Activated CD8-positive, alpha-beta memory T cell treated with anti-CD3 and anti-CD28 coated beads, Interleukin-2, amount 10 ng/mL, durations not matched to agents 7 days and 5 days (primary cell): Measurements from ENCODE around the gene BORCS6. TPM values are rescaled to one million over a fixed set of nuclear protein-coding genes. Genes with fewer than 3 reads are reported as not detected.

Source experiments
- ATAC-seq: fragments of 150-1000 bp; cut with Tn5 transposase; one replicate; pipeline ENCODE4 v1.10.0; 2021; ENCODE audit warnings: moderate library complexity
- CTCF ChIA-PET: fragments of 350-600 bp; sonication (Branson Sonifier 250); formaldehyde crosslinking; loops from one replicate; lab custom pipeline; 2021; ENCODE audit warnings: antibody characterized with exemption; lab: Charles Lee
- DNase-seq: peaks from one replicate; pipeline ENCODE4 v3.0.0-alpha.2; 2020
- H3K27ac Mint-ChIP-seq: one replicate; pipeline ENCODE4 v1.8.0; 2021; ENCODE audit warnings: mild to moderate bottlenecking, mixed read lengths
- H3K27me3 Mint-ChIP-seq: one replicate; pipeline ENCODE4 v1.8.0; 2021; ENCODE audit warnings: mixed read lengths
- H3K36me3 Mint-ChIP-seq: one replicate; pipeline ENCODE4 v1.8.0; 2021; ENCODE audit warnings: mild to moderate bottlenecking, mixed read lengths
- H3K4me1 Mint-ChIP-seq: one replicate; pipeline ENCODE4 v1.8.0; 2021; ENCODE audit warnings: mixed read lengths
- H3K4me3 Mint-ChIP-seq: one replicate; pipeline ENCODE4 v1.8.0; 2021; ENCODE audit warnings: mild to moderate bottlenecking, moderate library complexity, mixed read lengths
- H3K9me3 Mint-ChIP-seq: one replicate; pipeline ENCODE4 v1.8.0; 2022; ENCODE audit warnings: low read depth, mixed read lengths
- total RNA-seq, 2 experiments: library from RNA; stranded (reverse); gene quantifications; one replicate each; pipeline ENCODE4 v1.2.3, GENCODE V29; 2021

BORCS6 gene
- total RNA-seq, 2 experiments from 2014 or later: 14.9 to 16.8 TPM

DNA sequence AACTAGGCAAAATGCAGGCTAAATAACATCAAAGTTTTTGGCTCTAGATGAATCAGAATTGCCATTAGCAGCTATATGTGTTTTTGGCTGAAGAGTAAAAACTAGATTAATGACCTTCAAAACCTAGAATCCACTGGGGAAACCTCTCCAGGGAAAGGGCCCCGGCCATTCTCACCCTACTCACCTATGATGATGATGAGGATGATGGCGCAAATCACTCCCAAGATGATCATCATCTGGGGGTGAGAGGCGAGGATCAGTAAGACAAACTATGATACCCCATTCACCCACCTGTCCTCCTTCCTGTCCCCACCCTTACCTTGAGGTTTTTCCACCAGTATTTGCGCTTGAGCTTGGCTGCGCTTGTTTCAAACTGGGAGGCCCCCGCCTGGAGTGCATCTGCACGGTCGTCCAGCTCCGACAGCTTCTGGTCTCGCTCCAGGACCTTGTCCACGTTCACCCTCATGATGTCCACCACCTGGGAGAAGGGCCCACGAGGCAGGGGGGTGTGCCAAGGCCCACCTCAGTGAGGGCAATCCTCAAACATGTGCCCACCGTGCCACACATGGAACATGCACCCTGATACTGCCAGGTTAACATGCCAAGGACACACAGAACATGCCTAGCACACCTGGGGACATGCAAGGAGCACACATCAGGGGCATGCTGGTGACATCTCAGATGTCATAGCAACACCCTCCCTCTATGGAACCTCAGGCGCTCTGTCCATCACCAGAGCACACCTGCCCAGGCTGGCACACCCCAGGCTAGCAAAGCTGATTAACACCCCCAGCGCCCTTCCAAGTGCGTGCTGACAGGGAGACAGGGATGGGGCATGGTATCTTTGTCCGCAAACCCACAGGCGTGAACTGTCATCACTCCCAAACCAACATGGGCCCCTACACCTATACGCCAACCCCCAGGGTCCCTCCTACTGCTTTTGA lies 28.4 kb downstream of the BORCS6 start:
- H3K4me1 Mint-ChIP-seq: peaks cover 57% of the 10 kb centered on the region
- no peak for DNase-seq
- H3K27ac Mint-ChIP-seq: peak overlapping the region; percentile 91
- H3K36me3 Mint-ChIP-seq: peaks cover 19% of the 10 kb centered on the region
- no peaks in the 10 kb centered on the region for H3K9me3 Mint-ChIP-seq
- no peaks in the 10 kb centered on the region for H3K27me3 Mint-ChIP-seq
- CTCF ChIA-PET: interaction anchor here (0.9 to 7.9 kb wide), 11 partner anchors 11 to 101 kb away, joined by 3 to 92 read pairs (median 4); partner anchors contain the start of genes ALOXE3, AURKB and CTC1
- no peak for ATAC-seq
- H3K4me3 Mint-ChIP-seq: peak overlapping the region; percentile 85

GRCh38 chr17:8160741-8161221 lies 29.2 kb downstream of the BORCS6 start:
- peak overlapping the region; percentile 91 for H3K27ac Mint-ChIP-seq
- DNase-seq (no peak), ATAC-seq (no peak)
- CTCF ChIA-PET: interaction anchor here (0.9 to 7.9 kb wide), 10 partner anchors 12 to 100 kb away, joined by 3 to 92 read pairs (median 4); partner anchors contain the start of genes ALOXE3, AURKB and CTC1
- H3K36me3 Mint-ChIP-seq: peaks cover 19% of the 10 kb centered on the region
- H3K4me3 Mint-ChIP-seq: peak overlapping the region; percentile 85
- no peaks in the 10 kb centered on the region for H3K9me3 Mint-ChIP-seq
- H3K4me1 Mint-ChIP-seq: peaks cover 57% of the 10 kb centered on the region
- H3K27me3 Mint-ChIP-seq: no peaks in the 10 kb centered on the region

GRCh38 chr17:8160224-8160577 lies 29.8 kb downstream of the BORCS6 start:
- H3K36me3 Mint-ChIP-seq: peaks cover 19% of the 10 kb centered on the region
- no peaks in the 10 kb centered on the region for H3K27me3 Mint-ChIP-seq
- H3K4me3 Mint-ChIP-seq: peak overlapping the region; percentile 7
- ATAC-seq (no peak), DNase-seq (no peak)
- H3K27ac Mint-ChIP-seq: peak overlapping the region; percentile 78
- CTCF ChIA-PET: interaction anchor here (1.1 to 7.9 kb wide), 7 partner anchors 9 to 41 kb away, joined by 3 to 92 read pairs (median 5); partner anchors contain the start of gene ALOXE3
- no peaks in the 10 kb centered on the region for H3K9me3 Mint-ChIP-seq
- H3K4me1 Mint-ChIP-seq: peaks cover 56% of the 10 kb centered on the region

DNA sequence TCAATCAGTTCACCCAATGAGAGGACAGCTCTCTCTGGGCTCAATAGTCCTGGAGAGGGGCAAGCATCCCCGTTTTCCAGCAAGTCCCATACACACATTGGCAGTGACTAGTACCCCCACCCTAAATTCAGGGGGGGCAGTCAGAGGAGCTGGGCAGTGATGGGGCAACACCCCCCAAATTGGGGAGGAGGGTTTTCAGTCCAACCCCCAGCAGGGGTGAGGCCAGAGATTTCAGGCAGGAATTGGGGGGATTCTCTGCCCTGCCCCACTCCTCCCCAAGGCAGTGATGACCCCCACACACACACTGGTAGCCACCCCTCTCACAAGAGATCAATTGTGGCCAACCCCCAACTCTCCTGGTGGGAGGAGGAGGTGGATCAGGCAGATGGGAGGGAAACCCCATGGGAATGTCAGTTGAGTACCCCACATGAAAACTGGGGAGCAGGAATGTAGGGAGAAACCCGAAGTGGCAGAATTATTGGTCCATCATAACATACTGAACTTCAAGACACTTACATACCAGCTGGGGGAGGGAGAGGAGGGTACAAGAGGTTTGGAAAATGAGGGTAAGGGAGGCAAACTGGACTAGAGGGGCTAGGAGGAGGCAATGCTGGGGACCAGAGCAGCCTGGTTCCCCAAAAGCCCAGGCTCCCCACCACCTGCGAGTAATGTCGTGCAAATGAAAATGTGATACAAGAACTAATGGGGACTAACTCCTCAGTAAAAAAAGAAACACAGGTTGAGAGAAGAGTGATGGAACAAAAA lies 30.3 kb downstream of the BORCS6 start:
- CTCF ChIA-PET: interaction anchor here (1.1 to 7.9 kb wide), 8 partner anchors 9 to 64 kb away, joined by 3 to 92 read pairs (median 8); partner anchors contain the start of genes ALOXE3 and HES7
- Mint-ChIP-seq H3K9me3 (no peaks in the 10 kb centered on the region), H3K36me3 (peaks cover 19% of the 10 kb centered on the region), H3K4me3 (peak overlapping the region; percentile 7), H3K27ac (peak overlapping the region; percentile 70), H3K4me1 (peaks cover 51% of the 10 kb centered on the region), H3K27me3 (no peaks in the 10 kb centered on the region)
- no peak for ATAC-seq
- no peak for DNase-seq

DNA sequence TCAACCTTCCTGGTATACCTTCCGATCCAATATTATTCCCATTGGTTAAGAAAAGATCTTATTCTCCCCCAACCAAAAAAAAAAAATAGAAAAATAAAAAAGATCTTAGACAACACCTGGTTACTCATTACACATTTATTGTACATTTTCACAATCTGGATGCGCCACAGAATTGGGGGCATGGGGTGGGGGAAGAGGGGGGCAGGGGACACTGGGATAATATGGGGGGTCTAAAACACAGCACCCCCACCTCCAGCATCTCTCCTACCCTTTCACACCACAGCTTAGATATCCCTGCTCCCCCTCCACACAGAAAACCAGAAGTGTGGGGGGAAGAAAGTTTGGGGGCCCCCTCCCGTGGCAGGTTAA lies 31.0 kb downstream of the BORCS6 start:
- H3K9me3 Mint-ChIP-seq: no peaks in the 10 kb centered on the region

DNA sequence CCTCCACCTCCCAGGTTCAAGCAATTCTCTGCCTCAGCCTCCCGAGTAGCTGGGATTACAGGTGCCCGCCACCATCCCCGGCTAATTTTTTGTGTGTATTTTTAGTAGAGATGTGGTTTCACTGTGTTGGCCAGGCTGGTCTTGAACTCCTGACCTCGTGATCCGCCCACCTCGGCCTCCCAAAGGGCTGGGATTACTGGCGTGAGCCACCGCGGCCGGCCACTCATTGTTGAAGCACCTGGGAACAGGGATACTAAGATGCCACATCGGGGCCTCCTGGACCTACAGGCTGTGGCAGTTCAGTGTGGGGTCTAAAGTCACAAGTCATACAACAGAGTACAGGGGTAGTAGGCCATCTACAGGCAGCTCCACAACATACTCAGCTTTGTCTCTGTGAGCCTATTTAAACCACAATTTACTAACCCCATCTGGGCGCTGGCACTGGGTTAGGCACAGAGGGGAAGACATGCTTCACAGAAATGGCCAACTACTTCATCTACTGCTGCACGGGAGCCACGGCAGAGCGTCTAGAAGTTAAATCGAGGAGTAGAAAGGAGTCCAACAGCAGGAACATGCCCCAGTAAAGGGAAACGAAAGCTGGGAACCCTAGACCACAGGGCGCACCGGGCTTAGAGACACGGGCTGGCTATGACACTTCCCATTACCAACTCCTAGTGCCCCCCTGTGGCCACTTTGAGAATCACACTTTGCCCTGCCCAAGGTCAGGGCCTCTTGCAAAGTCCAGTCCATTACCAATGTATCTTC lies 31.5 kb downstream of the BORCS6 start:
- CTCF ChIA-PET: interaction anchor here (0.6 to 7.9 kb wide), 18 partner anchors 8 to 147 kb away, joined by 3 to 92 read pairs (median 5); partner anchors contain the start of genes ALOXE3, HES7 and TMEM107
- Mint-ChIP-seq H3K4me1 (peaks cover 41% of the 10 kb centered on the region), H3K27ac (peak overlapping the region; percentile 85), H3K4me3 (peak overlapping the region; percentile 16), H3K27me3 (no peaks in the 10 kb centered on the region), H3K36me3 (peaks cover 19% of the 10 kb centered on the region), H3K9me3 (no peaks in the 10 kb centered on the region)
- ATAC-seq (peak; percentile 10), DNase-seq (peak; percentile 94)

More for the DNA sequence above, 31.0 kb downstream of the BORCS6 start:
- Mint-ChIP-seq H3K4me1 (peaks cover 45% of the 10 kb centered on the region), H3K4me3 (peak overlapping the region; percentile 16), H3K27me3 (no peaks in the 10 kb centered on the region), H3K27ac (peak overlapping the region; percentile 85), H3K36me3 (peaks cover 19% of the 10 kb centered on the region)
- CTCF ChIA-PET: interaction anchor here (0.8 to 7.9 kb wide), 14 partner anchors 8 to 146 kb away, joined by 3 to 92 read pairs (median 5); partner anchors contain the start of genes ALOXE3 and HES7
- DNase-seq: no peak
- no peak for ATAC-seq

GRCh38 chr17:8156246-8156992 lies 33.6 kb downstream of the BORCS6 start:
- no peaks in the 10 kb centered on the region for H3K9me3 Mint-ChIP-seq
- no peak overlapping the region for H3K27ac Mint-ChIP-seq
- peak; percentile 79 for ATAC-seq
- peak; percentile 100 for DNase-seq
- H3K4me3 Mint-ChIP-seq: no peak overlapping the region
- CTCF ChIA-PET: interaction anchor here (0.5 to 7.9 kb wide), 18 partner anchors 11 to 228 kb away, joined by 3 to 92 read pairs (median 4); partner anchors contain the start of genes ALOXE3, BORCS6, HES7 and TMEM107
- peaks cover 43% of the 10 kb centered on the region for H3K4me1 Mint-ChIP-seq
- peaks cover 13% of the 10 kb centered on the region for H3K36me3 Mint-ChIP-seq
- no peaks in the 10 kb centered on the region for H3K27me3 Mint-ChIP-seq

GRCh38 chr17:8155996-8156245 lies 34.1 kb downstream of the BORCS6 start:
- Mint-ChIP-seq H3K27me3 (no peaks in the 10 kb centered on the region), H3K36me3 (peaks cover 8% of the 10 kb centered on the region), H3K4me1 (peaks cover 38% of the 10 kb centered on the region), H3K9me3 (no peaks in the 10 kb centered on the region), H3K27ac (no peak overlapping the region), H3K4me3 (no peak overlapping the region)
- no peak for DNase-seq
- ATAC-seq: no peak
- CTCF ChIA-PET: interaction anchor here (0.7 to 7.9 kb wide), 11 partner anchors 12 to 98 kb away, joined by 3 to 92 read pairs (median 5); partner anchors contain the start of genes ALOXE3 and BORCS6

GRCh38 chr17:8155231-8155995 lies 34.6 kb downstream of the BORCS6 start:
- peaks cover 4% of the 10 kb centered on the region for H3K36me3 Mint-ChIP-seq
- no peak for DNase-seq
- no peak overlapping the region for H3K4me3 Mint-ChIP-seq
- H3K9me3 Mint-ChIP-seq: no peaks in the 10 kb centered on the region
- H3K27ac Mint-ChIP-seq: no peak overlapping the region
- no peaks in the 10 kb centered on the region for H3K27me3 Mint-ChIP-seq
- CTCF ChIA-PET: interaction anchor here (1.9 to 7.9 kb wide), 6 partner anchors 12 to 98 kb away, joined by 5 to 92 read pairs (median 10); partner anchors contain the start of genes ALOXE3 and BORCS6
- peaks cover 37% of the 10 kb centered on the region for H3K4me1 Mint-ChIP-seq
- no peak for ATAC-seq

GRCh38 chr17:8154608-8155155 lies 35.3 kb downstream of the BORCS6 start:
- no peaks in the 10 kb centered on the region for H3K36me3 Mint-ChIP-seq
- H3K9me3 Mint-ChIP-seq: no peaks in the 10 kb centered on the region
- H3K4me1 Mint-ChIP-seq: peaks cover 33% of the 10 kb centered on the region
- no peak overlapping the region for H3K4me3 Mint-ChIP-seq
- no peaks in the 10 kb centered on the region for H3K27me3 Mint-ChIP-seq
- no peak overlapping the region for H3K27ac Mint-ChIP-seq
- CTCF ChIA-PET: interaction anchor here (1.2 to 7.9 kb wide), 4 partner anchors 15 to 33 kb away, joined by 3 to 92 read pairs (median 28); no protein-coding TSS in a partner anchor
- ATAC-seq (no peak), DNase-seq (no peak)
